ENCODE measurements around the gene MSRB1. TPM values are rescaled to one million over a fixed set of nuclear protein-coding genes. Genes with fewer than 3 reads are reported as not detected.
"Not testable (repeated sequence)": the region's sequence is repeated elsewhere in the genome, so short reads cannot be mapped to it uniquely, and the experiment has no call there.

MSRB1 gene
- polyA plus RNA-seq, 3 donors: 79.7 to 87.6 (median 82.1) TPM

DNA sequence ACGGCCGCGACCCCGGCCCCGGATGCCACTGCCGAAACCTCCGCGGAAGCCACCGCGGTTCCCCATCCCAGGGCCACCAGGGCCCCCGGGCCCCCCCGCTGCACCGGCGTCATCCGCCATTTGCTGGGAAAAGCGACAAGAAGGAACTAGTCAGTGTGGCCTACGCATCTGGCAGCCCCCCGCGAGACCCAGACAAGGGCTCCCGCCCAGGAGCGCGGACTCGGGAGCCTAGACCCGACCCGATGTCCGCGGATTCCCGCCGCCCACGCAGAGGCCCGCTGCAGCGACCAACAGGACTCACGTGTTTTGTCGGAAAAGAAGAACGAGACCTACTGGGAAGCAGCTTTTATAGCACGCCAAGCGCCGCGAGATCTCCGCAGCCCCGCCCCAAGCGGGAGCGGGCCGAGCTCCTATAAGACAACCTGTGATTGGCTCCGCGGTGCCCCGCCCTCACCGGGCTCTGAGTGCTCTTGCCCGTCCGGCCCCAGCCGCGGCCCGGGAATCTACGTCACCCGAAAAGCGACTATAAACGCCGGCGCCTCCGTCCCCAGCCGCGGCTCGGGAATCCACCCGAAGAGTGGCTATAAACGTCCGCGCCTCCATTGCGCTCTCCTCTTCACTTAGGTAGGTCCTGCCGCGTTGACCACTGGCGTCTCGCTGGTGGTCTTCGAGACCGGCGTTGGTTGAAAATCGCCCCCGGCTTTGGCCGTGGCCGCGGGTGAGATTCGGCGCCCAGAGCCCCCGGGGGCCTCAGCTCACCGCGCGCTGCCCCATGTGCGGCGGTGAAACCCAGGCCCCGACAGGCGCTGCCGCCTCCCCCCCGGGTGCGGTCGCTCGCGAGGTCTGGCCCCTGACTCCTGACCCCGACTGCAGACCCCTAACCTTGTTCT lies 21.8 kb upstream of the MSRB1 start, which contains the start of gene RPS2:
TSS of gene RPS2 (minus strand) at position 321 of the 890 bp plus-strand sequence. CDS start at position 120, 201 bp downstream.
- peak; percentile 99 for DNase-seq

DNA sequence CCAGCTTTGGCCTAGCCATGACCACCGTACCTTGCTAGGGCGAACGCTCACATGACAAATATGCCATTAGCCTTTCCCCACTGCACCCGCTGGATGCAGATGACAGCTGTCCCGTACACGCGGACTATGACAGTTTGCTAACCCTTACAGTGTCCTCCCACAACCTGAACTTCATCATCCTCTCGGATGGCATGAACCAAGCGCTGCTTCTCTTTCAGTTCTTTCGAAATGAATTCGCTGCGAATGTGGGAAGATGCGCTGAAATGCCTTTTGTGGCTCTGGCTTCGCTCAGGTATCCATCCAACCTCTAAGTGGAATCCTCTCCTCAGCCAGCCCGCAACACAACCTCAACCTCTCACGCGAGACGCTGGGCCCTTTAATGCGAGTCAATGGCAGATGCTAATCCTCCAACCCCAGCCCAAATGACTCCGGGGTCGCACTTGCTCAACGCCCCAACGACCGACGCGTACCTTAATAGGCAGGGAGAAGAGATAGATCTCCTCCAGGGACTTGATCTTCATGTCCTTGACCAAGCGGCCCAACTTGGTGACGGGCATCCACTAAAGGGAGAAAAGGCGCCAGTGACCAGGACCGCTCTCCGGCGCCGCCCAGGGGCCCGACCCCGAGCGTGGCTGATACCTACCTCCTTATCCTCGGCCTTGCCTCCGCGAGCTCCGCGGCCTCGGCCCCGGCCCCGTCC lies 21.0 kb upstream of the MSRB1 start:
- DNase-seq: no peak

DNA sequence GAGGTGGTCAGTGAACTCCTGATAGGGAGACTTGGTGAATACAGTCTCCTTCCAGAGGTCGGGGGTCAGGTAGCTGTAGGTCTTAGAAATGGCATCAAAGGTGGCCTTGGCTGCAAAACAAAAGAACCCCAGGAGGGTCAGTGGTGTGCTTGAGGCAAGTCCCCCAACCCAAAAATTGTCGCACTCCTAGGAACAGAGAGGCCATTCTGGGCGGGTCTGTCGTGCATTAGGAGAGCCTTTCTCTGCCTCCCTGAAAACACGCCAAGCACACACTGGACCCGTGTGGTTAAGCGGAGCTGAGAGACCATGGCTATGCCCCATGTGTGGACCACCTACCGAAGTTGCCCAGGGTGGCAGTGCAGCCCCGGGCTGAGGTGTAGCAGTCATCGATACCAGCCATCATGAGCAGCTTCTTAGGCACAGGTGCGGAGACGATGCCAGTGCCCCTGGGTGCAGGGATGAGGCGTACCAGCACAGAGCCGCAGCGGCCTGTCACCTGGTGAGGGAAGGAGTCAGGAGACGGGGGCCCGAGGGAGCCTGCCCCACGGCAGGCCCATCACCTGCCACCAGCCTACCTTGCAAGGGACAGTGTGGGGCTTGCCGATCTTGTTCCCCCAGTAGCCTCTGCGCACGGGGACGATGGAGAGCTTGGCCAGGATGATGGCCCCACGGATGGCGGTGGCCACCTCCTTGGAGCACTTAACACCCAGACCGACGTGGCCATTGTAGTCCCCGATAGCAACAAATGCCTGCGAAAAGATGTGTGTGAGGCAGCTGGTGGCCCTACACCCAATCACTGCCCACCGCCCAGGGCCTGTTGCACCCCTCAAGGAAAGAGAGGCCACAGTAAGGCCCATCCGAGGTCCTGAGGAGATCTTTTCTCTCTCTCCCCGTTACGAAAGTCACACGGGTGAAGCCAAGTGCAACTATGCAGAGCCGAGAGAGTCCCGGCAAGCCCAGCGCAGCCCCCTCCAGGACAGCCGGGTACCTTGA lies 19.5 kb upstream of the MSRB1 start:
- DNase-seq: not testable (repeated sequence)

DNA sequence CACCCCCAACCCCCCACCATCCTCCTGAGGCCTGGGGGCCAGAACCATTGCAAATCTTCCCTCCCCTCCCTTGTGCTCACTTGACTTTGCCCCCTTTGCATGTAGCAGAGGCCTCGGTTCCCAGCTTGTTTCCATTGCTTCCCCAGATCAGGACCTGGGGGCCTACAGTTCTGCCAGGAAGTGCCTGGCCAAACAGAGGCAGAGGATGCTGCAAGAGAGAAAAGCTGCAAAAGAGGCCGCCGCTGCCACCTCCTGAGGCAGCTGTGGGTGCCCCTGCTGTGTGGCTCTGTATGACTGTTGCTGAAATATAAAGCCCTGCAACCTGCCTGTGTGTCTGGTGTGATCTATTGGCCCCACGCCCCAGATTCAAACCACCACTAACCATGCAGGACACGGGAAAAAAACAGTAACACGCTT lies 18.7 kb upstream of the MSRB1 start:
- no peak for DNase-seq

DNA sequence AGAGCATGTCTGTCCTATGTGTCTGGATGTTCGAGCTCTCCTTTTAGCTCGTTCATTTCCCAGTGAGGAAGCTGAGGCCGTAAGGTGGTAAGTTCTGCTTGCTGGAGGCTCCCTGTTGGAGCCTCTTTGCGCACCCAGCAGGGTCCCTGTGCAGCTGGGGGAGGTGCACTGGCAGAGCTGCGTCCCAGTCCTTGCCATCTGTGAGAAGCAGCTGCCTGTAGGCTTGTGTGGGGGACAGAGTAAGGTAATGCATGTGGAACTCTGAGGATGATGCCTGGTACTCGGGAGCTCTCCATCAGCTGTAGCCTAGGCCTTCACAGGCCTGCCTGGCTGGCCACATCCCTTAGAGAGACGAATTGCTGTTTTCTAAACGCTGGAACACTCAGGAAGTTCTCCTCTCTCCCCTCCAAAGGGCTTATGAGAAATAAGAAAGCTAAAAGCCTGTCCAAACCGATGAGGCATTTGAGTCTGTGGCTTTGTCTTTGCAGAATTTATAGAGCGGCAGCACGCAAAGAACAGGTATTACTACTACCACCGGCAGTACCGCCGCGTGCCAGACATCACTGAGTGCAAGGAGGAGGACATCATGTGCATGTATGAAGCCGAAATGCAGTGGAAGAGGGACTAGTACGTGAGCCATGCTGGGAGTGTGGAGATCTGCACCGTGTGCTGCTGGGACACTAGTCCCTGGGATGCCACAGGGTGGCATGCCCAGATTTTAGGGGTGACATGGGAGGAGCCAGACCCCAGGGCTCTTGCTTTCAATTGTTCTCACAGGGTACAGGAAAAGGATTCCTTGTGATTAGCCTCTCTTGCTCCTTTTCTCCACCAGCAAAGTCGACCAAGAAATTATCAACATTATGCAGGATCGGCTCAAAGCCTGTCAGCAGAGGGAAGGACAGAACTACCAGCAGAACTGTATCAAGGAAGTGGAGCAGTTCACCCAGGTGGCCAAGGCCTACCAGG lies 17.9 kb upstream of the MSRB1 start:
- DNase-seq: no peak

DNA sequence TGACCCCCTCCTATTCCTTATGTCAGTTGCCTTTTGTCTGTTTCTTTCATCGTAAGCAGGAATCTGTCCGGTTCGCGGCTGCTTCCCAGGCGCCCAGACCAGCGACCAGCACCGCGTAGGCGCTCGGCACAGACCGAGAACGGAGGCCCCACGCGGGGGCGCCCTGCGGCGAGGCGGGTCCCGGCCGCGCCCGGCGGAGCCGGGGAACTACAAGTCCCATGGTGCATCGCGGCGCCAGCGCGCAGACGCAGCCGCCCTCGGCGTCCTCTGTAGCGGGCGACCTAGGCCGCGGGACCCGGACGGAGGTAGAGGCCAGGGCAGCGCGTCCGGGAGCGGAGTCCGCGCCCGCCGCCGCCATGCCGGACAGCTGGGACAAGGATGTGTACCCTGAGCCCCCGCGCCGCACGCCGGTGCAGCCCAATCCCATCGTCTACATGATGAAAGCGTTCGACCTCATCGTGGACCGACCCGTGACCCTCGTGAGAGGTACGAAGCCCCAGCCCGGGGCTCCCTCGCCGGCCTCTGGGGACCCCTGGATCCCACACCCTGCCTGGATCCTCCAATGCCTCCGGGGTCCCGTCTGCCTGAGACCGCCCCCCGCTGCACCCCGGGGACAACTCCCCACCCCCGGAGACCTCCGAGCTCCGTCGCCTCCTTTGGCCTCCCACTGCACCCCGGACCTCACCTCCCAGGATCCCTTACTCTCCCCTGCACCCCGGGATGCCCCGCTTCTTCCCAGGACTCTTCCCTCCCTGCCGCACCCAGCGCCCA lies 16.5 kb upstream of the MSRB1 start, which contains the start of gene NDUFB10:
TSS of gene NDUFB10 (plus strand) at position 270 of the 771 bp plus-strand sequence. CDS start at position 357, 87 bp downstream.
- DNase-seq: peak; percentile 87

DNA sequence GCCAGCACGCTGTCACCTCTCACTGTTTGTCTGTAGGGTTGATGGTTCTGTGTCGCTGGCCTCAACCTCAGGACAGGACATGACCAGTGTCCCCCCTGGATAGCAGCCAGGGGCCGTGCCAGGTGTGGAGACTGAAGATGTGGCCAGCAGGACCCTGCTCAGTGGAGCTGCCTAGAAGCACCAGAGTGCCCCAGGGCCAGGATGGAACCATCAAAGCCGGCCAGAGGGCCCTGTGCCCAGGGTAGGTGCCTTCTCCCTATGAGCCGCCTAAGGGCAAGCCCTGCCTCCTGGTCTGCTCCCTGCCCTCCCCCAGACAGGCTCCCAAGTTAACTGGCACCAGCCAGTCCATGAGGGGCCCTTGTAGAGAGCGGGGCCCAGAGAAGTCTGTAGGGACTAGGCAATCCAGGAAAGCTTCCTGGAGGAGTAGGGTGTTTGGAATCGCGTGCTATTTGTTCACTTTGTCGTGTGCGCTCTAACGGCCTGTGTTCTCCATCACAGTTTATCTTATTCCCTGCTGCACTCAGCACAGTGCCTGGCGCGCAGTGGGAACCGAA lies 15.8 kb upstream of the MSRB1 start:
- no peak for DNase-seq

DNA sequence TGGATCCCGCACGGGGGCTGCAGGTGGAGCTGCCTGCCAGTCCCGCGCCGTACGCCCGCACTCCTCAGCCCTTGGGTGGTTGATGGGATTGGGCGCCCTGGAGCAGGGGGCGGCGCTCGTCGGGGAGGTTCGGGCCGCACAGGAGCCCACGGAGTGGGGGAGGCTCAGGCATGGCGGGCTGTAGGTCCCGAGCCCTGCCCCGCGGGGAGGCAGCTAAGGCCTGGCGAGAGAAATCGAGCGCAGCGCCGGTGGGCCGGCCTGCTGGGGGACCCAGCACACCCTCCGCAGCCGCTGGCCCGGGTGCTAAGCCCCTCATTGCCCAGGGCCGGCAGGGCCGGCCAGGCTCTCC lies 15.1 kb upstream of the MSRB1 start:
- DNase-seq: not testable (repeated sequence)

DNA sequence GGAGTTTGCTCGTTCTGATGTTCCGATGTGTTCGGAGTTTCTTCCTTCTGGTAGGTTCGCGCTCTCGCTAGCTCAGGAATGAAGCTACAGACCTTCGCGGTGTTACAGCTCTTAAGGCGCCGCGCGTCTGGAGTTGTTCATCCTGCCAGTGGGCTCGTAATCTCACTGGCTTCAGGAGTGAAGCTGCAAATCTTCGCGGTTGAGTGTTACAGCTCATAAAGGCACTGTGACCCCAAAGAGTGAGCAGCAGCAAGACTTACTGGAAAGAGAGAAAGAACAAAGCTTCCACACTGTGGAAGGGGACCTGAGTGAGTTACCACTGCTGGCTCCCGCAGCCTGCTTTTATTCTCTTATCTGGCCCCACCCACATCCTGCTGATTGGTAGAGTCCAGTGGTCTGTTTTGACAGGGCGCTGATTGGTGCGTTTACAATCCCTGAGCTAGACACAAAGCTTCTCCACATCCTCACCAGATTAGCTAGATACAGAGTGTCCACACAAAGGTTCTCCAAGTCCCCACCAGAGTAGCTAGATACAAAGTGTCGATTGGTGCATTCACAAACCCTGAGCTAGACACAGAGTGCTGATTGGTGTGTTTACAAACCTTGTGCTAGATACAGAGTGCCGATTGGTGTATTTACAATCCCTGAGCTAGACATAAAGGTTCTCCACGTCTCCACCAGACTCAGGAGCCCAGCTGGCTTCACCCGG lies 14.6 kb upstream of the MSRB1 start:
- not testable (repeated sequence) for DNase-seq

DNA sequence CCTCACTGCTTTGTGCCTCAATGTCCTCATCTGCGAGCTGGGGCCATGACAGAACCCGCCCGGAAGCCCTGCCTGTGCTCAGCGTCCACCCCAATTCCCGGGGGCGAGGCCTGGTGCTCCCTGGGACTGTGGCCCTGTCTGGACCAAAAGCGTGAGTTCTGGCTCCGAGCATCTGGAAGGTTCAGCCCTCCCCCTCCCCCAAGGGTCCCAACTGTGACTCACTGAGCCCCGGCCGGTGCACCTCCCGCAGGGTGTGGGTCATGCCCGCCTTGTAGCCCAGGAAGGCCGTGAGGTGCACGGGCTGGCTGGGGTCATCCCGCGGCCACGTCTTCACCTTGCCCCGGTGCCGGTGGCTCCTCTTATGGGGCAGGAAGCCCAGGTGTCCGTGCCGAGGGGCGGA lies 10.7 kb upstream of the MSRB1 start:
- no peak for DNase-seq

DNA sequence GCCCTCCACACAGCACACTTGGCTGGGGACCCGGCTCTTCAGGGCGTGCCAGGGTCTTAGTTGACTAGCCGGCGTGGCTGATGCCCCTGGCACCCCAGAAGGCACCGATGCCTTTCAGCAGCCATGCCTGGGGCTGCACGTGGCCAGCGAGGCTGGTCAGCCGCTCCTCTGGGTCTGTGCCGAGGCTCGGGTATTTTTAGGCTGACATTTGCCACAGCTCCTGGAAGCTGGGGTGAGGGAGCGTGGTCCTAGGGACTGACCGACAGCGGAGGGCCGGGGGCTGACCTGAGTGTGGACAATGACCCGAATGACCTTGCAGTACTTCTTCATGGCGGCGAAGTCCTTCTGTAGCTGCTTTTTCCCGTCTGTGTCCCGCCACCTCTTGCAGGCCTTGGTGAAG lies 7.6 kb upstream of the MSRB1 start:
- no peak for DNase-seq

DNA sequence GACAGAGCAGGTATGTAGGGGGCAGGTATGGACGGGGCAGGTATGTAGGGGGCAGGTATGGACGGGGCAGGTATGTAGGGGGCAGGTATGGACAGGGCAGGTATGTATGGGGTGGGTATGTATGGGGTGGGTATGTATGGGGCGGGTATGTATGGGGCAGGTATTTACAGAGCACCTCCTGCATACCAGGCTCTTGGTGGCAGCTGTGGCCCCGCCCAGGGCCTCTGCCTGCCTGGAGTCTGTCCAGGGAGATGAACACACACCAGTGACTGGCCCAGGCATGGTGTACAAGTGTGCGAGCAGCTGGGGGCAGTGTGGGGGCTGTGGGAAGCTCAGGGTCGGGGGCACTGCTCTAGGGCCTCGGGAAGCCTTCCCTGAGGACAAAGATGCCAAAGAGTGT lies 7.0 kb upstream of the MSRB1 start:
- no peak for DNase-seq

DNA sequence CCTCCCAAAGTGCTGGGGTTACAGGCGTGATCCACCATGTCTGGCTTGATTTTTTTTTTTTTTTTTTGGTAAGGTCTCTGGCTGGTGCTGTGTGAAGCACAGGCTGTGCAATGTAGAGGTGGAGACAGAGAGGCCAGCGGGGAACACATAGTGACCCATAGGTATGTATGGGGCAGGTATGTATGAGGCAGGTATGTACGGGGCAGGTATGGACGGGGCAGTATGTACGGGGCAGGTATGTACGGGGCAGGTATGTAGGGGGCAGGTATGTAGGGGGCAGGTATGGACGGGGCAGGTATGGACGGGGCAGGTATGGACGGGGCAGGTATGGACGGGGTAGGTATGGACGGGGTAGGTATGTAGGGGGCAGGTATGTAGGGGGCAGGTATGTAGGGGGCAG lies 6.5 kb upstream of the MSRB1 start:
- no peak for DNase-seq

DNA sequence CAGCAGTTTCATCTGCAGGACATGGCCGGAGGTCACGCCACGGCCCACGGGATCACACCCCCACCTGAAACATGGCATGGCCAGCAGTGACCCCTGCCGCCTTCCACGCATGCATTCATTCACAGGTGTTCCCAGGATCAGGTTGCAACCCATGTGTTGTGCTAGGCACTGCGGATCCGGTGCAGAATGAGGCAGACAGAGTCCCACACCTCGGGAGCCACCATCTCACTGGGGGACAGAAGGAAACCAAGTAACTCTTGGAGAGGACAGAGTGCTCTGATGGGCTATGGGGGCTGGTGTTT lies 4.3 kb upstream of the MSRB1 start:
- no peak for DNase-seq

DNA sequence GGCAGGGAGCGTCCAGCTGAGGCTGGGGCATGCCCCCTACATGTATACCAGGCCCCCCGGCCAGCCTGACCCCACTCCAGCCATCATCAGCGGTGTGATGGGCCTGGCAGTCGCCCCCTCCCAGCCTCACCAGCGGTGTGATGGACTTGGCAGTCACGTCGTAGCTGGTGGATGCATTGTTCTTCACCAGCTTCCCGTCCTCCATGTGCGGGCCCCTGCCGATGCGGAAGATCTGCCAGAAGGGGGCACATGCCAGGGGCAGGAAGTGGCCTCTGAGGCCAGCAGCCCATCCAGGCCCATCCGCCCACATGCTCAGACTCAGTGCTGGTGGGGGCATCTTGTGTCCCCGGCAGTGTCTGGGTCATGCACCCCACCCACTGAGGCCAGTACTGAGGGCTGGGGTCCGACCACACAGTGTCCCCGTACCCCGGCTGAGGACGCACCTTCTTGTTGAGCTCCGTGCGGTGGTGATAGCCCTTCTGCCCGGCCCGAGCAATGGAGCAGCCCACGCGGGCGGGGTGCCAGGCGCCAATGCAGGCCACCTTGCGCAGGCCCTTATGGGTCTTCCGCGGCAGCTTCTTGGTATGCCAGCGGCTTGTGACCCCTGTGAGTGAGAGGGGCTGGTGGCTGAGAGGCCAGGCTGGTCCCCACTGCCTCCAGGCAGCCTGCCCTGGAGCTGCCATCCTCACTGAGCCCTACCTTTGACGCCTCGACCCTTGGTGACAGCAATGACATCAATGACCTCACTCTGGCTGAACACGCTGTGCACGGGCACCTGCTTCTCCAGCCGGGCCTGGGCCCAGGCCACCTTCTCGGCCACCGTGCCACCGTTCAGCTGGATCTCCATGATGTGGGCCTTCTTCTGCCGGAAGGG lies 3.7 kb upstream of the MSRB1 start:
- DNase-seq: no peak

DNA sequence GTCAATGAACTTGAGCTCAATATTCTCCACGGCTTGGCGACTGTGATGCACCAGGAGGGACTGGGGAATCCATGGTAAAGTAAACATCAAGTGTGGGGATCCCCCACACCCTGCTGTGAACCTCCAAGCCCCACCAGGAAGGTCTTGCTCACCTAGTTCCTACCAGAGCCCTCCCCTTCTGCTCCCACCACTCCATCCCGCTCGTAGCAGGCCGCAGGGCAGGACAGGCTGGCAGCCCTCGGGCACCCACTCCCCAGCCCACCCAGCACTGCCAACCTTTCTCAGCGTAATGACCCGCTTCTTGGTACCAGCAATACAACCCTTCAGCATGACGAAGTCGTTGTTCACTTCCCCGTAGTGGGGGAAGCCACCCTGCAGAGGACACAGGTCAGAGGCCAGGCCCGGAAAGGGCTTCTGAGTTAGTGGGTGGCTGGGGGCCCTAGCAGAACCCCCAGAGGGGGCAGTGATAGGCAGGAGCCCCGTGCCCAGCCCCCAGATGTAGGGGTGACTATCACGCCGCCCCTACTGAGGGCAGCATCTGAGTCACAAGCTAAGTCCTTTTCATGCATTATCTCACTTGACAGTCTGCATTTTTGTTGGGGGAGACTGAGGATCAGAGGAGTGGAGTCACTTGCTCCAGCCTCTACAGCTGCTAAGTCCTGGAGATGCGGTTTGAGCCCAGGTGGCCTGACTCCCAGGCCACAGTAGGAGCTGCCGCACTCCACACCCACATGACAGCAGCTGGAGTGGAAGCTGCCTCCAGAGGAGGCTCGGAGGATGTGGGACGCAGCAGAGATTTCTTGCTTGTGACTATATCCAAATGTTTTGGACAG lies 2.8 kb upstream of the MSRB1 start:
- no peak for DNase-seq

DNA sequence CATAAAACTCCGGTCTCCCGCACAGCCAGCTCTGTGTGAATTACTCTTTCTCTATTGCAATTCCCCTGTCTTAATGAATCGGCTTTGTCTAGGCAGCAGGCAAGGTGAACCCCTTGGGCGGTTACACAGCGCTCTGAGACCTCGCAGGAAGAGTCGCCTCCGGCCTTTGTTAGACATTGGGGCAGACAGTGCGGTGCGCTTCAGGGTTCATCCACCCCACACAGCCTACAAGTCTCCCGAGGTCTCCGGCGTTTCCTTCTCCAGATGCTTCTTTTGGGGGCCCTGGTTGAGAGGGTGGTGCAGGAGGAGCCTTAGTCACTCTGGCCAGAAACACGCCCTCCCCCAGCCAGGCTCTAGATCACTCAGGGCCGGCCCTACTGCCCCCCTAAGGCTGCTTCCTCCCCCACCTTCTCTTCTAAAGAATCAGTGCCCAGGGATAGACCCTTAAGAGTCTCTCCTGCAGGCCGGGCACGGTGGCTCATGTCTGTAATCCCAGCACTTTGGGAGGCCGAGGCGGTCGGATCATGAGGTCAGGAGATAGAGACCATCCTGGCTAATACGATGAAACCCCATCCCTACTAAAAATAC lies 1.7 kb upstream of the MSRB1 start:
- no peak for DNase-seq

Measured in renal pelvis (tissue), 4 donors.